Measurements from ENCODE around the gene NBAS.

The NBAS gene

GRCh38 chr2:15593327-15593705 lies 32.2 kb upstream of the NBAS start:
- TF ChIP-seq CTCF (IDR thresholded peaks at IDR 0.05; ENCODE audit: control extremely low read depth, extremely low read depth, low read depth, missing control alignments), result no peak
- CTCF ChIA-PET, result interaction anchor here (14.2 kb wide), 1 partner anchor 19 kb away, joined by 150 read pairs; no protein-coding TSS in a partner anchor
- POLR2A ChIA-PET, result no interaction called here
- no peak for DNase-seq (ENCODE audit: extremely low spot score)

- peak; percentile 91 for DNase-seq (ENCODE audit: extremely low spot score)
- POLR2A ChIA-PET, result no interaction called here
- CTCF ChIA-PET, result interaction anchor here (1.7 to 14.2 kb wide), 2 partner anchors 12 to 17 kb away, joined by 3 to 150 read pairs; no protein-coding TSS in a partner anchor
- TF ChIP-seq CTCF (IDR thresholded peaks at IDR 0.05; ENCODE audit: control extremely low read depth, extremely low read depth, low read depth, missing control alignments), result no peak
These were observed 30.7 kb upstream of the NBAS start, which contains the start of gene DDX1 for GRCh38 chr2:15591692-15592463. TSS of gene DDX1 (plus strand) at chr2:15591868. CDS start at chr2:15591934, 66 bp downstream.

GRCh38 chr2:15591373-15591691 lies 30.2 kb upstream of the NBAS start:
- no peak for TF ChIP-seq CTCF (IDR thresholded peaks at IDR 0.05; ENCODE audit: control extremely low read depth, extremely low read depth, low read depth, missing control alignments)
- DNase-seq (ENCODE audit: extremely low spot score), result no peak
- ChIA-PET POLR2A (interaction anchor here (0.6 kb wide), 1 partner anchor 551 kb away, joined by 3 read pairs; no protein-coding TSS in a partner anchor), CTCF (interaction anchor here (1.7 to 14.2 kb wide), 2 partner anchors 13 to 17 kb away, joined by 3 to 150 read pairs; no protein-coding TSS in a partner anchor)

DNA sequence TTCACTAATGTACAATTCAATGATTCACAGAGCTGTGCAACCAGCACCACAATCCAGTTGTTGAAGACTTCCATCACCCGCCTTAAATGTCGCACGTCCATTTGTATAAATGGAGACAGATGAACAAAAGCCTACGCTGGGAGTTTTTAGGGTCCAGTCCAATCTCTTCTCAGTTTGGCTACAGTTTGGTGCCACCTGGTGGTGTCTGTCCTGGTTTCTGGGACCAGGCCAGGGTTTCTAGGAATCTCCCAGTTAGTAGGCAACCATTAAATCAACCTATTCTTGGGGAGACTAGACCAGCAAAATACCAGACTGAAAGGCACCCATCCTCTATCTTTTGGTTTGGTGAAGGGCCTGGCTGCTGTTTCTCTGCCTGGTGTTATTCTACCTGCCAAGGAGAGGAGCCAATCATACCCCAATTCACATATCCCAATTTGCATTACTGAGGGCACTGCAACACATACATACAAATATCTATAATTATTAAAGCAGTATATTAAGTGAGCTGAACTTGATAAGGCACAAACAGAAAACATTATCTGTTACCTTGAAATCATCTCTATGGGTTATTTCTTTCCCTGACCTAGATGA lies 27.3 kb upstream of the NBAS start:
- ChIA-PET POLR2A (no interaction called here), CTCF (interaction anchor here (0.7 to 14.2 kb wide), 5 partner anchors 8 to 685 kb away, joined by 3 to 150 read pairs (median 3); no protein-coding TSS in a partner anchor)
- DNase-seq (ENCODE audit: extremely low spot score), result peak; percentile 32
- TF ChIP-seq CTCF (IDR thresholded peaks at IDR 0.05; ENCODE audit: control extremely low read depth, extremely low read depth, low read depth, missing control alignments), result peak; percentile 44

GRCh38 chr2:15584767-15585469 lies 23.8 kb upstream of the NBAS start:
- DNase-seq (ENCODE audit: extremely low spot score), result no peak
- ChIA-PET POLR2A (no interaction called here), CTCF (interaction anchor here (1.8 to 14.2 kb wide), 2 partner anchors 10 to 24 kb away, joined by 4 to 150 read pairs; partner anchors contain the start of gene NBAS)
- no peak for TF ChIP-seq CTCF (IDR thresholded peaks at IDR 0.05; ENCODE audit: control extremely low read depth, extremely low read depth, low read depth, missing control alignments)

DNA sequence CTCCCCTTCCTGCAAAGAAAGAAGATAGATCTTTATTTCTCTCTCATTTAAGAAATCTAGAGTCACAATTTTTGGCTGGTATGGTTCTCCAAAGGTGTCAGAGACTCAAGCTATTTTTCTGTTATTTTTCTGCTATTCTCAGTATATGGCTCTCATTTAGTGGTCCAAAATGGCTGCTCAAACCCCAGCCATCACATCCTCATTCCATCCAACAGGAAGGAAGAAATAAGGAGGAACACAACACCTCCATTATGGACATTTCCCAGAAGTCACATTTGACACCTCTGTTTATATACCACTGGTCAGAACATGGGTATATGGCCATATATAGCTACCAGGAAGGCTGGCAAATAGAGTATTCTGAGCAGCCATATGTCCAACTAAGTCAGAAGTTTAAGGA lies 23.2 kb upstream of the NBAS start:
- ChIA-PET CTCF (interaction anchor here (1.8 to 14.2 kb wide), 2 partner anchors 10 to 23 kb away, joined by 4 to 150 read pairs; partner anchors contain the start of gene NBAS), POLR2A (no interaction called here)
- TF ChIP-seq CTCF (IDR thresholded peaks at IDR 0.05; ENCODE audit: control extremely low read depth, extremely low read depth, low read depth, missing control alignments), result no peak
- DNase-seq (ENCODE audit: extremely low spot score), result no peak

Measured in GM10248 (cell line).